Mesothelial cell of epicardium (in vitro differentiated cells): ENCODE data around the gene THSD4. TPM values are rescaled to one million over a fixed set of nuclear protein-coding genes. Genes with fewer than 3 reads are reported as not detected.
A peak's percentile ranks its signal among the peaks of the same experiment; 100 is the strongest.

ENCODE experiments used
- DNase-seq, 2 experiments: peaks; one replicate each; pipeline ENCODE4 v3.0.0; 2021; ENCODE audit warnings: low spot score in 2 of 2; ENCODE audit not compliant: unreplicated experiment in 2 of 2
- H3K27ac Mint-ChIP-seq: 2 replicates; pipeline ENCODE4 v1.8.0; 2021; ENCODE audit warnings: mixed read lengths
- H3K27me3 Mint-ChIP-seq: 2 replicates; pipeline ENCODE4 v1.8.0; 2021; ENCODE audit warnings: low read depth, mixed read lengths
- H3K36me3 Mint-ChIP-seq: 2 replicates; pipeline ENCODE4 v1.8.0; 2021; ENCODE audit warnings: mixed read lengths
- H3K4me1 Mint-ChIP-seq: 2 replicates; pipeline ENCODE4 v1.8.0; 2021; ENCODE audit warnings: mixed read lengths
- H3K4me3 Mint-ChIP-seq: 2 replicates; pipeline ENCODE4 v1.8.0; 2021; ENCODE audit warnings: mild to moderate bottlenecking, moderate library complexity, mixed read lengths
- H3K9me3 Mint-ChIP-seq: 2 replicates; pipeline ENCODE4 v1.8.0; 2021; ENCODE audit warnings: mixed read lengths
- CTCF ChIP-seq: fragments of 200-600 bp; sonication (generic); IDR thresholded peaks from one replicate; pipeline ENCODE4 v1.5.0; 2021; ENCODE audit warnings: antibody characterized with exemption; ENCODE audit not compliant: unreplicated experiment
- total RNA-seq: library from RNA; stranded (reverse); gene quantifications from 3 replicates; pipeline ENCODE4 v1.2.1, GENCODE V29; 2021

Gene THSD4
- total RNA-seq, 1 donor from 2014 or later, result 93.9 TPM

GRCh38 chr15:71116366-71116765 is 1.1 kb downstream of the THSD4 start:
- TF ChIP-seq CTCF, result no peak
- H3K4me1 Mint-ChIP-seq, result peaks cover 51% of the 10 kb centered on the region
- no peaks in the 10 kb centered on the region for H3K9me3 Mint-ChIP-seq
- H3K27ac Mint-ChIP-seq, result peak overlapping the region; percentile 80
- H3K36me3 Mint-ChIP-seq, result no peaks in the 10 kb centered on the region
- DNase-seq, result no peak
- H3K4me3 Mint-ChIP-seq, result peak overlapping the region; percentile 87
- H3K27me3 Mint-ChIP-seq, result peaks cover 24% of the 10 kb centered on the region

- no peak for DNase-seq
- H3K27me3 Mint-ChIP-seq, result peaks cover 24% of the 10 kb centered on the region
- no peak for TF ChIP-seq CTCF
- H3K9me3 Mint-ChIP-seq, result no peaks in the 10 kb centered on the region
- H3K27ac Mint-ChIP-seq, result peak overlapping the region; percentile 41
- H3K4me1 Mint-ChIP-seq, result peaks cover 56% of the 10 kb centered on the region
- H3K4me3 Mint-ChIP-seq, result peak overlapping the region; percentile 87
- no peaks in the 10 kb centered on the region for H3K36me3 Mint-ChIP-seq
Observed at GRCh38 chr15:71116942-71117341, 1.7 kb downstream of the THSD4 start.

- DNase-seq, result no peak
- Mint-ChIP-seq H3K4me1 (peaks cover 59% of the 10 kb centered on the region), H3K4me3 (peak overlapping the region; percentile 87), H3K9me3 (no peaks in the 10 kb centered on the region), H3K27me3 (peaks cover 24% of the 10 kb centered on the region), H3K36me3 (no peaks in the 10 kb centered on the region), H3K27ac (peak overlapping the region; percentile 26)
- TF ChIP-seq CTCF, result no peak
Observed at GRCh38 chr15:71117714-71118305, 2.5 kb downstream of the THSD4 start.

GRCh38 chr15:71118345-71118744 is 3.1 kb downstream of the THSD4 start:
- DNase-seq, result no peak

GRCh38 chr15:71118881-71119632 is 3.8 kb downstream of the THSD4 start:
- peaks cover 24% of the 10 kb centered on the region for H3K27me3 Mint-ChIP-seq
- no peak for DNase-seq

More at GRCh38 chr15:71118345-71118744, 3.1 kb downstream of the THSD4 start:
- peaks cover 59% of the 10 kb centered on the region for H3K4me1 Mint-ChIP-seq
- peaks cover 24% of the 10 kb centered on the region for H3K27me3 Mint-ChIP-seq
- H3K27ac Mint-ChIP-seq, result no peak overlapping the region
- no peaks in the 10 kb centered on the region for H3K36me3 Mint-ChIP-seq
- no peaks in the 10 kb centered on the region for H3K9me3 Mint-ChIP-seq
- no peak for TF ChIP-seq CTCF
- peak overlapping the region; percentile 2 for H3K4me3 Mint-ChIP-seq

More at GRCh38 chr15:71118881-71119632, 3.8 kb downstream of the THSD4 start:
- H3K36me3 Mint-ChIP-seq, result no peaks in the 10 kb centered on the region
- no peaks in the 10 kb centered on the region for H3K9me3 Mint-ChIP-seq
- H3K27ac Mint-ChIP-seq, result no peak overlapping the region
- TF ChIP-seq CTCF, result no peak
- no peak overlapping the region for H3K4me3 Mint-ChIP-seq
- peaks cover 62% of the 10 kb centered on the region for H3K4me1 Mint-ChIP-seq
